H1 (cell line): Measurements from ENCODE around the gene CPLANE1.

ENCODE experiments used
- CHD1 ChIP-seq: IDR thresholded peaks from 2 replicates; pipeline ENCODE4 v1.6.1; 2012; ENCODE audit warnings: low read depth, low read length, improper control_type of control experiment
- CTCF ChIP-seq, 3 experiments: IDR thresholded peaks; 1 replicate in 2 of 3; 2 replicates in 1 of 3; pipeline versions ENCODE4 v1.5.1 to v1.6.1; 2011; ENCODE audit warnings: low read length in 3 of 3, mild to moderate bottlenecking in 3 of 3, inconsistent platforms in 2 of 3, low read depth in 1 of 3, moderate library complexity in 1 of 3; ENCODE audit not compliant: insufficient read depth in 1 of 3; ENCODE audit errors: control extremely low read depth in 1 of 3
- EZH2 ChIP-seq: fragments of 200-600 bp; sonication (generic); IDR thresholded peaks from 2 replicates; pipeline ENCODE4 v1.7.1; 2012; ENCODE audit warnings: low read depth, mild to moderate bottlenecking, moderate library complexity, low read length, inconsistent platforms; ENCODE audit not compliant: severe bottlenecking
- POLR2A ChIP-seq, 2 experiments: IDR thresholded peaks; 1 replicate in 1 of 2; 2 replicates in 1 of 2; pipeline ENCODE4 v1.6.1; 2011; ENCODE audit warnings: low read depth in 2 of 2, low read length in 2 of 2, mild to moderate bottlenecking in 2 of 2; ENCODE audit errors: control extremely low read depth in 1 of 2
- POLR2AphosphoS5 ChIP-seq: IDR thresholded peaks from 2 replicates; pipeline ENCODE4 v1.6.1; 2011; ENCODE audit warnings: low read depth, low read length

- TF ChIP-seq EZH2 (no peak), CTCF (IDR thresholded peaks at IDR 0.05; ENCODE audit: control extremely low read depth in 1 of 3, insufficient read depth in 1 of 3, low read depth in 1 of 3, low read length in 3 of 3) (no peak), CHD1 (no peak), POLR2A (IDR thresholded peaks at IDR 0.05; ENCODE audit: control extremely low read depth in 1 of 2, low read depth in 2 of 2, low read length in 2 of 2) (no peak), POLR2AphosphoS5 (no peak)
Measured at GRCh38 chr5:37189355-37189754, 59.8 kb downstream of the CPLANE1 start.
